Glutamatergic neuron (in vitro differentiated cells): ENCODE data around the gene ARHGAP25. TPM values are rescaled to one million over a fixed set of nuclear protein-coding genes. Genes with fewer than 3 reads are reported as not detected.

Experiments used
- DNase-seq: peaks from one replicate; pipeline ENCODE4 v3.0.0; 2022
- H3K27ac Mint-ChIP-seq: one replicate; pipeline ENCODE4 v1.8.0; 2020; ENCODE audit warnings: mild to moderate bottlenecking, mixed read lengths, inconsistent platforms; ENCODE audit not compliant: unreplicated experiment
- H3K27me3 Mint-ChIP-seq: one replicate; pipeline ENCODE4 v1.8.0; 2020; ENCODE audit warnings: mild to moderate bottlenecking, moderate library complexity, mixed read lengths, inconsistent platforms; ENCODE audit not compliant: unreplicated experiment
- H3K36me3 Mint-ChIP-seq: one replicate; pipeline ENCODE4 v1.8.0; 2020; ENCODE audit warnings: mild to moderate bottlenecking, mixed read lengths, inconsistent platforms; ENCODE audit not compliant: unreplicated experiment
- H3K4me1 Mint-ChIP-seq: one replicate; pipeline ENCODE4 v1.8.0; 2020; ENCODE audit warnings: mild to moderate bottlenecking, low read depth, mixed read lengths, inconsistent platforms; ENCODE audit not compliant: unreplicated experiment
- H3K4me3 Mint-ChIP-seq: one replicate; pipeline ENCODE4 v1.8.0; 2020; ENCODE audit warnings: mild to moderate bottlenecking, mixed read lengths, inconsistent platforms; ENCODE audit not compliant: unreplicated experiment
- H3K9me3 Mint-ChIP-seq: one replicate; pipeline ENCODE4 v1.8.0; 2020; ENCODE audit warnings: mild to moderate bottlenecking, moderate library complexity, mixed read lengths, inconsistent platforms; ENCODE audit not compliant: unreplicated experiment
- CTCF ChIP-seq: fragments of 200-600 bp; sonication (generic); IDR thresholded peaks from one replicate; pipeline ENCODE4 v1.5.0; 2021; ENCODE audit not compliant: partially characterized antibody, unreplicated experiment
- total RNA-seq: library from RNA; stranded (reverse); fragmentation: NEBNext Ultra II Directional; extraction: Animal tissue kit (Norgen Biotek cat#: 25700); gene quantifications from one replicate; pipeline ENCODE4 v1.2.1, GENCODE V29; 2021; ENCODE audit not compliant: unreplicated experiment

ARHGAP25 gene
- total RNA-seq, 1 donor from 2014 or later, result 1.4 TPM

- TF ChIP-seq CTCF, result no peak
- Mint-ChIP-seq H3K27ac (no peak overlapping the region), H3K36me3 (no peaks in the 10 kb centered on the region), H3K27me3 (peaks cover 2% of the 10 kb centered on the region), H3K4me3 (no peak overlapping the region), H3K9me3 (no peaks in the 10 kb centered on the region), H3K4me1 (no peaks in the 10 kb centered on the region)
- no peak for DNase-seq
Measured at GRCh38 chr2:68723181-68723580, 11.4 kb upstream of the ARHGAP25 start.

GRCh38 chr2:68726100-68726499, 8.5 kb upstream of the ARHGAP25 start:
- no peaks in the 10 kb centered on the region for H3K4me1 Mint-ChIP-seq
- H3K9me3 Mint-ChIP-seq, result no peaks in the 10 kb centered on the region
- no peak overlapping the region for H3K27ac Mint-ChIP-seq
- DNase-seq, result no peak
- TF ChIP-seq CTCF, result no peak
- no peak overlapping the region for H3K4me3 Mint-ChIP-seq
- no peaks in the 10 kb centered on the region for H3K36me3 Mint-ChIP-seq
- H3K27me3 Mint-ChIP-seq, result no peaks in the 10 kb centered on the region

- Mint-ChIP-seq H3K27ac (no peak overlapping the region), H3K4me3 (no peak overlapping the region), H3K27me3 (no peaks in the 10 kb centered on the region), H3K4me1 (no peaks in the 10 kb centered on the region), H3K9me3 (no peaks in the 10 kb centered on the region), H3K36me3 (no peaks in the 10 kb centered on the region)
- DNase-seq, result no peak
- no peak for TF ChIP-seq CTCF
Measured at GRCh38 chr2:68726608-68727367, 7.8 kb upstream of the ARHGAP25 start.

- no peaks in the 10 kb centered on the region for H3K4me1 Mint-ChIP-seq
- no peak for TF ChIP-seq CTCF
- no peaks in the 10 kb centered on the region for H3K36me3 Mint-ChIP-seq
- no peak overlapping the region for H3K27ac Mint-ChIP-seq
- H3K4me3 Mint-ChIP-seq, result no peak overlapping the region
- no peaks in the 10 kb centered on the region for H3K9me3 Mint-ChIP-seq
- no peaks in the 10 kb centered on the region for H3K27me3 Mint-ChIP-seq
- no peak for DNase-seq
Measured at GRCh38 chr2:68727683-68728375, 6.8 kb upstream of the ARHGAP25 start.

GRCh38 chr2:68730828-68731227, 3.8 kb upstream of the ARHGAP25 start:
- Mint-ChIP-seq H3K9me3 (no peaks in the 10 kb centered on the region), H3K36me3 (no peaks in the 10 kb centered on the region), H3K27me3 (no peaks in the 10 kb centered on the region), H3K4me1 (no peaks in the 10 kb centered on the region), H3K4me3 (no peak overlapping the region), H3K27ac (no peak overlapping the region)
- DNase-seq, result no peak
- TF ChIP-seq CTCF, result no peak
